ENCODE measurements around the gene LRRC46.

LRRC46 gene

DNA sequence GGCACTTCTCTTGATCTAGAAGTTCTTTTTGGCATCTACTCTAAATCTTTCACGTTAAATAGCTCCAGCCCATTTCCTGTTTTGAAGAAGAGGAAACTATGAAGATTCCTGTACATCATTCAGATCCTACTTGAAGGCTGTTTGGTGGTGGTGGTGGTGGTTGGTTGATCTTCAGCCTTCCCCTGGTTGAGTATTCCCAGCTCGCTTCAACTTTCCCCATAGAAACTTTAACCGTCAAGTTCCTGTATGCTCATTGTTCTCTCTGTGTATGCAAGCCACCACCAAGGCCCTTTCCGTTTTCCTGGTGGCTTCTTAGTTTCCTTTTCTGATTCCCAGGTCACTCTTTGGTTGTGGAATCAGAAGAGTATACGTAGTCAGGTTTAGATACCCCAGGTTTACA lies 3.3 kb downstream of the LRRC46 start:
- Histone ChIP-seq H3K9me3 (ENCODE audit: control insufficient read depth in 2 of 2, low read length in 2 of 2) (no peaks in the 10 kb centered on the region), H3K27ac (ENCODE audit: low read length) (no peak overlapping the region), H3K36me3 (ENCODE audit: control insufficient read depth in 2 of 2, insufficient read depth in 2 of 2, low read length in 2 of 2) (peaks cover 4 to 5% of the 10 kb centered on the region in 2 donors), H3K27me3 (ENCODE audit: control insufficient read depth in 1 of 2, insufficient read depth in 2 of 2, low read length in 2 of 2) (no peaks in the 10 kb centered on the region), H3K9ac (ENCODE audit: low read length in 2 of 2) (no peak overlapping the region), H3K4me1 (ENCODE audit: control insufficient read depth, insufficient read depth, low read length) (peaks cover 28% of the 10 kb centered on the region), H3K4me3 (ENCODE audit: low read length in 2 of 2) (no peak overlapping the region)

DNA sequence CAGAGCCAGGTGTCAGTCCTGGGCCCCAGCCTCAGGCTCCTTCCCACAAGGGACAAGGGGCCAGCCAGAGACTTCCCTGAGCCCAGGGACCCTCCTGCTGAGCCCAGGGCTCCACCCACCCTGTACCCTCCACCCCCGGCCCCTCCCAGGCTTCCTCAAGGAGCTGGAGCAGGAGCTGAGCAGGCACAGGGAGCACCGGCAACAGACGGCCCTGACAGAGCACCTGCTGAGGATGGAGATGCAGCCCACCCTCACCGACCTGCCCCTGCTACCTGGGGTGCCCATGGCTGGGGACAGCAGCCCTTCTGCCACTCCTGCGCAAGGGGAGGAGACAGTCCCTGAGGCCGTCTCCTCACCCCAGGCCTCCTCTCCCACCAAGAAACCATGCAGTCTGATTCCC lies 5.1 kb downstream of the LRRC46 start:
- no peak overlapping the region for H3K9ac ChIP-seq (ENCODE audit: low read length in 2 of 2)
- H3K9me3 ChIP-seq (ENCODE audit: control insufficient read depth in 2 of 2, low read length in 2 of 2): no peaks in the 10 kb centered on the region
- peaks cover 26% of the 10 kb centered on the region for H3K4me1 ChIP-seq (ENCODE audit: control insufficient read depth, insufficient read depth, low read length)
- H3K36me3 ChIP-seq (ENCODE audit: control insufficient read depth in 2 of 2, insufficient read depth in 2 of 2, low read length in 2 of 2): peaks cover 4 to 5% of the 10 kb centered on the region in 2 donors
- H3K27me3 ChIP-seq (ENCODE audit: control insufficient read depth in 1 of 2, insufficient read depth in 2 of 2, low read length in 2 of 2): no peaks in the 10 kb centered on the region
- no peak overlapping the region for H3K4me3 ChIP-seq (ENCODE audit: low read length in 2 of 2)
- H3K27ac ChIP-seq (ENCODE audit: low read length): no peak overlapping the region

DNA sequence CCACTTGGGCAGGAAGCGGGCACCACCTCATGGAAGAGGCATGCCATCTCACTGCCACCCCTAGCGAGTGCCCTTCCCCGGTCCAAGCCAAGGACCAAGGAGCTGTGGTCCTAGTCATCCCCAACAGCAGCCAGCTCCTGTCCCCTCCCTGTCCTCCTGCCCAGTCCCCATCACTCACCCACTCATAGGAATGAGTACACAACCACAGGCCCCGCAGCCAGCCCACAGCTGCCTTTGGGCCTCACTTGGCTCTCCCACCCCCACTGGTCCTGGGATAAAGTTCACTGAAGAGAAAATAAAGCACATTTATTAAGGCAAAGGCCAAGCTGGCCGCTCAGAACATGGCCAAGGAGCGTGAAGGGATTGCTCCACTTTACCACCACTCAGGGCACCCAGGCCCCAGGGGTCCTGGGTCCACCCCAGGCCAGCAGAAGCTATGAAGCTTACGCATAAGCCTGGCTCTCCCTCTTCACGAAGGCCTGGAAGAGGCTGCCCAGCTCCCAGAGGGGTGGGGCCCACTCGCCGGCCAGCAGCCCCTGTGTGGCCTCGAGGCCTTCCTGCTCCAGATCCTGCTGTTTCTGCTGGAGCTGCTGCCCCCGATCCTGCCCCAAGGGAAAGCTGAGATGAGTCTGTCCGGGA lies 6.0 kb downstream of the LRRC46 start:
- Histone ChIP-seq H3K9ac (ENCODE audit: low read length in 2 of 2) (no peak overlapping the region), H3K4me1 (ENCODE audit: control insufficient read depth, insufficient read depth, low read length) (peaks cover 24% of the 10 kb centered on the region), H3K36me3 (ENCODE audit: control insufficient read depth in 2 of 2, insufficient read depth in 2 of 2, low read length in 2 of 2) (peaks cover 4 to 5% of the 10 kb centered on the region in 2 donors), H3K27ac (ENCODE audit: low read length) (no peak overlapping the region), H3K9me3 (ENCODE audit: control insufficient read depth in 2 of 2, low read length in 2 of 2) (no peaks in the 10 kb centered on the region), H3K27me3 (ENCODE audit: control insufficient read depth in 1 of 2, insufficient read depth in 2 of 2, low read length in 2 of 2) (no peaks in the 10 kb centered on the region), H3K4me3 (ENCODE audit: low read length in 2 of 2) (no peak overlapping the region)

DNA sequence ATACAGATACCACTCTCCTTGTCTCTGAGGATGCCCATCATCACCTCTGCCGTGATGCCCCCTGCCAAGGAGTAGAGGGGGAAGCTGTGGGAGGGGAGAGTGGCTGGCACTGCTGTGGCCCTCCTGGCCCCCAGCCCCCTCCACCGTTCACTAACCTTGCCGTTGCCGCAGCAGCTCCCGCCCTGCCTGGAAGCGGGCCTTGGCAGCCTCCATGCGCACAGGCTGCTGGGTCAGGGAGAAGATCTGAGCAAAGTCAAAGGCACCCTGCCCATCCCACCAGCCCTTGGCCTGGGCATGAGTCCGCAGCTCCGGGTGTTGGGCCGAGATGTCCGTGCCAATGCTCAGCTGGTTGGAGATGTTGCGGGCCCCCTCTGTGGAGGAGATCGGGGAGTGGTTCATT lies 7.2 kb downstream of the LRRC46 start:
- Histone ChIP-seq H3K9me3 (ENCODE audit: control insufficient read depth in 2 of 2, low read length in 2 of 2) (no peaks in the 10 kb centered on the region), H3K4me1 (ENCODE audit: control insufficient read depth, insufficient read depth, low read length) (peaks cover 24% of the 10 kb centered on the region), H3K27me3 (ENCODE audit: control insufficient read depth in 1 of 2, insufficient read depth in 2 of 2, low read length in 2 of 2) (no peaks in the 10 kb centered on the region), H3K9ac (ENCODE audit: low read length in 2 of 2) (no peak overlapping the region), H3K36me3 (ENCODE audit: control insufficient read depth in 2 of 2, insufficient read depth in 2 of 2, low read length in 2 of 2) (peaks cover 4 to 5% of the 10 kb centered on the region in 2 donors), H3K4me3 (ENCODE audit: low read length in 2 of 2) (no peak overlapping the region), H3K27ac (ENCODE audit: low read length) (no peak overlapping the region)

DNA sequence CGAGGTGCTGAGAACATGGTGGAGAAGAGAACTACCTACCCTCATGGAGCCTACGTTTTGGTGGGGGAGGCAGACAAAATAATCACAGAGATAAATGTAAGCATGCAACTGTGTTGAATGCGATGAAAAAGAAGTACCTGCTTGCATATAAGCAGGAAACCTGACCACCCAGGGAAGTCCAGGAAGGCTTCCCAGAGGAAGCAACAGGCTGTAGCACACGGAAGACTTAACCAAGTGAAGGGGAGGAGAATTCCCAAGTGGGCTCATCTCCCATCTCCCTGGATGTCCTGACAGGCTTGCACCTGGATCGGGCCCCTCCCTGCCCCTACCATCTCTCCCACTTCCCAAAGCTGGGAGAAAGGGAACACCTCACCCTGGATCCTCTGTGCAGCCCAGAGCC lies 7.6 kb downstream of the LRRC46 start:
- no peaks in the 10 kb centered on the region for H3K27me3 ChIP-seq (ENCODE audit: control insufficient read depth in 1 of 2, insufficient read depth in 2 of 2, low read length in 2 of 2)
- H3K27ac ChIP-seq (ENCODE audit: low read length): no peak overlapping the region
- peaks cover 4 to 5% of the 10 kb centered on the region in 2 donors for H3K36me3 ChIP-seq (ENCODE audit: control insufficient read depth in 2 of 2, insufficient read depth in 2 of 2, low read length in 2 of 2)
- H3K9ac ChIP-seq (ENCODE audit: low read length in 2 of 2): no peak overlapping the region
- H3K9me3 ChIP-seq (ENCODE audit: control insufficient read depth in 2 of 2, low read length in 2 of 2): no peaks in the 10 kb centered on the region
- no peak overlapping the region for H3K4me3 ChIP-seq (ENCODE audit: low read length in 2 of 2)
- peaks cover 24% of the 10 kb centered on the region for H3K4me1 ChIP-seq (ENCODE audit: control insufficient read depth, insufficient read depth, low read length)

DNA sequence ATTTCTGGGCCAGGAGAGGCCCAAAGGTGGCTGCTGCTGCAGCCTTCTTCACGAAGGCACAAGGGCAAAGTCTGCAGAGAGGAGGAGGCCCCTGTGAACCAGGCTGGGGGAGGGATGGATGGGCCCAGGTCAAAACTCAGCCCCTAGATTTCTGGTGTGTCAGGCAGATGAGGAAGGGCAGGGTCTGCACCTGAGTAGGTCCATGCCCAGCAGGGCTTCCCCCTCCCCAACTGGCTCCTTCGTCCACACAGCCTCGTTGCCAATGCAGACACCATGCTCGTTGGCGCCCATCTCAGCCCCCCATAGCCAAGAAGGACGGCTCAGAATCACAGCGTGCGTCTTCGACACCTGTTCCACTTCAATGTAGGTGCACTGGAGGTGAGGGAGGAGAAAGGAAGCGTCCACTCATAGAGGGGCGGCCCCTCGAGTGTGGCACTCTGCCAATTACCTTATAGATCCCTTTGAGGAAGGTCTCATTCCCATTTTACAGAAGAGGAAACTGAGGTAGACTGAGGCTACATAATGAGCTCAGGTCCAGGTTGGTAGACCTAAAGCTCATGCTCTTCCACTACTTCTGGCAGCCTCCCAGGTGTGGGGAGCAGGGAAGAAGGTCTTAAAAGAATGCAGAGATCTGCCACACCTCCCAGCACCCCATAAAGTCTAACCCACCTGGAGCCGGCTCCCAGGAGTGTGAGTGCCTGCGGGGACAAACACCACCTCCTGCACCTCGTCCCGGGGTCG lies 8.7 kb downstream of the LRRC46 start:
- peaks cover 0 to 2% of the 10 kb centered on the region in 2 donors for H3K27me3 ChIP-seq (ENCODE audit: control insufficient read depth in 1 of 2, insufficient read depth in 2 of 2, low read length in 2 of 2)
- peaks cover 24% of the 10 kb centered on the region for H3K4me1 ChIP-seq (ENCODE audit: control insufficient read depth, insufficient read depth, low read length)
- peaks cover 4 to 5% of the 10 kb centered on the region in 2 donors for H3K36me3 ChIP-seq (ENCODE audit: control insufficient read depth in 2 of 2, insufficient read depth in 2 of 2, low read length in 2 of 2)
- peak overlapping the region; percentile 76 to 93 for H3K4me3 ChIP-seq (ENCODE audit: low read length in 2 of 2)
- H3K9ac ChIP-seq (ENCODE audit: low read length in 2 of 2): peak overlapping the region; percentile 78 to 80
- H3K27ac ChIP-seq (ENCODE audit: low read length): peak overlapping the region; percentile 41
- H3K9me3 ChIP-seq (ENCODE audit: control insufficient read depth in 2 of 2, low read length in 2 of 2): no peaks in the 10 kb centered on the region

DNA sequence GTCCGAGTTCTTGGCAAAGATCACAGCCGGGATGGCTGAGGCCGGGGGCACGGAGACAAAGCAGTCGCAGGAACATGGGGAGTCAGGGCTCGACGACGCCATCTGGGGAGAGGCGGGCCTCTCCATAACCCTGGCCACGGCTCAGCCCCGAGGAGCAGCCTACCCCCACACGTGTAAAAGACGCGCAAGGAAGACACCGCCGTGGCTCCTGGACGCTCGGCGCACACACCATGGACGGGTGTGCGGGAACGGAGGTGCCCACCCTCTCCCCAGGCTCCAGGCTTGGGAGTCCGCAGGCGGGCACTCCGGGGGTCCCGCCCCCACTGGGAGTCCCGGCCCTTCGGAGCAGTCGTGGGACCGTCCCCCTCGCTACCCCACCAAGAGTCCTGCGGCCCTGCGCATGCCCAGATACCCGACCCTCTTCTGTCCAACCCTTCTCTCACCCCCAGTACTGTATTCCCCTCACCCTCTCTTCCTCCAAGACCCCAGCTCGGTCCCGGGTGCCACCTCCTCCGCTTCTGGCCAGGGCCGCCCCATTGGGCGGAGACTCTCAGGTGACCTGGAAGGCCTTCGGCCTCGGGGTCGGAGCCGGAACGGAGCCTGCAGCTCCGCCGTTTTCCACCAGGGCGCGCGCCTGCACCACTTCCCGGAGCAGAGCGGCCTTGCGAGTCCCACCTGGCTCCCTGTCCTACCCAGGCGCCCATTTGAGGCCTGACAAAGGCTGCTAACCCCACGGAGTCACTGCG lies 9.4 kb downstream of the LRRC46 start, which contains the start of gene SCRN2:
Gene SCRN2 (minus strand): TSS at position 532 of the 746 bp plus-strand sequence. CDS start 430 bp downstream, at position 102.
- Histone ChIP-seq H3K4me3 (ENCODE audit: low read length in 2 of 2) (peak within 1 kb of the TSS; percentile 76 to 93), H3K4me1 (ENCODE audit: control insufficient read depth, insufficient read depth, low read length) (peaks cover 24% of the 10 kb centered on the region), H3K27ac (ENCODE audit: low read length) (peak within 1 kb of the TSS; percentile 41), H3K36me3 (ENCODE audit: control insufficient read depth in 2 of 2, insufficient read depth in 2 of 2, low read length in 2 of 2) (peaks cover 2 to 5% of the 10 kb centered on the region in 2 donors), H3K9me3 (ENCODE audit: control insufficient read depth in 2 of 2, low read length in 2 of 2) (no peaks in the 10 kb centered on the region), H3K9ac (ENCODE audit: low read length in 2 of 2) (peak within 1 kb of the TSS; percentile 78 to 80), H3K27me3 (ENCODE audit: control insufficient read depth in 1 of 2, insufficient read depth in 2 of 2, low read length in 2 of 2) (peaks cover 3 to 5% of the 10 kb centered on the region in 2 donors)

DNA sequence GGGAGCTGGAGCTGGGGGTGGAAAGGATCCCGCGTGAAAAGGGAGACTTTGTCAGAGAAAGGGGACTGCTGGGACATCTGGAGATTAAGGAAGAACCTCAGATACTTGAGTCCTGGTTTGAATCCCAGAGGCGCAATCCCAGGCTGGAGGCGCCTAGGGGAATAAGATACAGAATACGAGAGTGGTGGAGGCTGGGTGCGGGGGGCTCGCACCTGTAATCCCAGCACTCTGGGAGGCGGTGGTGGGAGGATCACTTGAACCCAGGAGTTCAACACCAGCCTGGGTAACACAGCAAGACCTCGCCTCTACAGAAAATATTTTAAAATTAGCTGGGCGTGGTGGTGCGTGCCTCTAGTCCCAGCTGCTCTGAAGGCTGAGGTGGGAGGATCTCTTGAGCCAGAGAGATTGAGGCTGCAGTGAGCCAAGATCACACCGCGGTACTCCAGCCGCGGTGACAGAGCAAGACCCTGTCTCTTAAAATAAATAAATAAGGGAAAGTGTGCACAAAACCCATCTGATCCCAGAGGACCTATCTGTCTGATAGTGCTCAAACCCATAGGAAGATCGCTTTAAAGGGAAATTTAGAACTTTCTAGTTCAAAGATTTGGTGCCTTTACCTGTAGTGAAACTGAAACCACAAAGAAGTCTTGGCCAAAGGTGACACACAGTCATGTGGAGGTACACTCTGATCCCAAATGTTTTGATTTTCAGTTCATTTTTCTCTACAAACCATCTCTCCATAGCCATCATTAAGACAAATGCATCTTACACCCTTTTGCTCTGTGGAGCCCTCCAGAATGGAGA lies 10.2 kb downstream of the LRRC46 start:
- peaks cover 9 to 12% of the 10 kb centered on the region in 2 donors for H3K27me3 ChIP-seq (ENCODE audit: control insufficient read depth in 1 of 2, insufficient read depth in 2 of 2, low read length in 2 of 2)
- H3K4me1 ChIP-seq (ENCODE audit: control insufficient read depth, insufficient read depth, low read length): peaks cover 24% of the 10 kb centered on the region
- H3K9ac ChIP-seq (ENCODE audit: low read length in 2 of 2): peak overlapping the region; percentile 78 to 80
- peak overlapping the region; percentile 76 to 93 for H3K4me3 ChIP-seq (ENCODE audit: low read length in 2 of 2)
- peaks cover 0 to 5% of the 10 kb centered on the region in 2 donors for H3K36me3 ChIP-seq (ENCODE audit: control insufficient read depth in 2 of 2, insufficient read depth in 2 of 2, low read length in 2 of 2)
- H3K9me3 ChIP-seq (ENCODE audit: control insufficient read depth in 2 of 2, low read length in 2 of 2): no peaks in the 10 kb centered on the region
- H3K27ac ChIP-seq (ENCODE audit: low read length): peak overlapping the region; percentile 41

DNA sequence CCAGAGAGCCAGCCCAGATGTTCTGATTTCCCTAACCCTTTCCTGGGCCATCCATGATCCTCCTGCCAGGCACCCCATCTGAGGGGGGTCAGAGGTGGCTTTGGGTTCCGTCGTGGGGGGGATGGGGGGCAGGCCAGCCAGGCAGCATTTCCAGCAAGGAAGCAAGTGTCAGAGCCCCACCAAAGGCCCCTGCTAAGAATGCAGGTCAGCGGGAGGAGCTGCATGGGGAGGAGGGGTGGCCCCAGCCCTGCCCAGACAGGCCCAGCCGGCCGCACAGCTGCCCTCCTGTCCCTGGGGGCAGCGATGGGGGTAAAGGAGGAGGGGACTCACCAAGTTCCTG lies 11.9 kb downstream of the LRRC46 start:
- Histone ChIP-seq H3K4me3 (ENCODE audit: low read length in 2 of 2) (no peak overlapping the region), H3K4me1 (ENCODE audit: control insufficient read depth, insufficient read depth, low read length) (peaks cover 23% of the 10 kb centered on the region), H3K27ac (ENCODE audit: low read length) (no peak overlapping the region), H3K27me3 (ENCODE audit: control insufficient read depth in 1 of 2, insufficient read depth in 2 of 2, low read length in 2 of 2) (peaks cover 26 to 29% of the 10 kb centered on the region in 2 donors), H3K36me3 (ENCODE audit: control insufficient read depth in 2 of 2, insufficient read depth in 2 of 2, low read length in 2 of 2) (peaks cover 0 to 5% of the 10 kb centered on the region in 2 donors), H3K9ac (ENCODE audit: low read length in 2 of 2) (no peak overlapping the region), H3K9me3 (ENCODE audit: control insufficient read depth in 2 of 2, low read length in 2 of 2) (no peaks in the 10 kb centered on the region)

DNA sequence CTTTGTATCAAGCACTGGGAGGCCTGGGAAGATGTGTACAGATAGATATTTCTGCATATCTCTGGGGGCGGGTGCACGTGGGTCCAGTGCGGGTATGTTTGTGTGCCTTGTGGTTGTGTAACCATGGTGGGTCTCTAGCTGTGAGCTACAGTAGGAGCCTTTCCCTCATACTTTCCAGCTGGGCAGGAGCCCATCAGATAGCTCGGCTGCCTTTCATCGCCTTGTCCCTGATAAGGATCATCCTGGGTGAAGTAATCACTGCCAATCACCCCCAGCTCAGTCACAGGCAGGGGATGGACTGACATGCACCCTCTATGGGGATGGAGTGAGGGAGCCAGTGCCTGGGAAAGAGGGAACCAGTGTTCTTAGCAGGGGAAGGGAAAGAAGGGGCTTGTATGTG lies 12.8 kb downstream of the LRRC46 start:
- H3K27ac ChIP-seq (ENCODE audit: low read length): no peak overlapping the region

More for the DNA sequence above, 12.8 kb downstream of the LRRC46 start:
- peaks cover 23% of the 10 kb centered on the region for H3K4me1 ChIP-seq (ENCODE audit: control insufficient read depth, insufficient read depth, low read length)
- H3K9ac ChIP-seq (ENCODE audit: low read length in 2 of 2): no peak overlapping the region
- peaks cover 34 to 38% of the 10 kb centered on the region in 2 donors for H3K27me3 ChIP-seq (ENCODE audit: control insufficient read depth in 1 of 2, insufficient read depth in 2 of 2, low read length in 2 of 2)
- H3K4me3 ChIP-seq (ENCODE audit: low read length in 2 of 2): no peak overlapping the region
- H3K9me3 ChIP-seq (ENCODE audit: control insufficient read depth in 2 of 2, low read length in 2 of 2): no peaks in the 10 kb centered on the region
- no peaks in the 10 kb centered on the region for H3K36me3 ChIP-seq (ENCODE audit: control insufficient read depth in 2 of 2, insufficient read depth in 2 of 2, low read length in 2 of 2)
